Fibroblast of skin of left quadriceps (primary cell): Measurements from ENCODE around the gene PRPH.

ENCODE experiments used
- DNase-seq, 2 experiments: peaks; one replicate each; pipeline ENCODE4 v3.0.0-alpha.2; 2013; ENCODE audit warnings: low read depth in 2 of 2

The PRPH gene

DNA sequence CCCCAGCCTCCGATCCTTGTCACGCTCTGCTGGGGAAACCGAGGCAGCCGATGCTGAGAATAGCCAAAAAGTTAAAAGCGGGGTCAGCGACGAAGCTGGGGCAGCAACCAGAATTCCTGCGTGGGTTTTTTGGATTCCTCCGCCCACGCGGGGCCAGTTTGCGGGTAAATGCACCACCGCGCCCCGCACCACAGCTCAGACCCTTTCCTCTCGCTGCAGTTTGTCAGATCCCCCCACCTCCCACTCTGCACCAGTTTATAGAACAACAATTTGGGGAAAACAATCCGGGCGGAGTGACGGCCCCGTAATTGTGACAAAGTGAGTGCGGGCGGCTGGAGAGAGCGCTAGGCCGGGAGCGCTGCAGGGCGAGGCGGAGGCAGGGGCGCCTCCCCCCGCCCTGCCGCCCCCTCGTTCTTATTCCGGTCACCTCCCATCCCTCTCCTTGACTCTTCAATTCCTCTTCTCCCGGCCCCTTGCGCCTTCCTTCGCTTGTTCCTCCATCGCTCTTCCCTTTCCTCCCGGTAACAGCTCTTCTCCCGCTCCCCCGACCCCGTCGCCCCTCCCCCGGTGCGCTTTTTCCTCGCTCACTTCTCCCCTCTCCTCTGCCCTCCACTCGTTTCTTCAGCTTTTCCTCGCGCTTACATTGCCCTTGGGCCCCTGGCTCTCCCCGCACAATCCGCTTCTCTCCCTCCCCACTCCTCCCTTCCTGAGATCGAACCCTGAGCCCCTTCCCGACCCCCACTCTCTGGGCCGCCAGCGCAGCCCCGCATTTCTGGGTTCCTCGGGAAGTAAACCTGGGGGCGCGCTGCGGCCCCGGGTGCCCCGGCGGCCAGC lies 51.1 kb downstream of the PRPH start:
- DNase-seq: no peak

DNA sequence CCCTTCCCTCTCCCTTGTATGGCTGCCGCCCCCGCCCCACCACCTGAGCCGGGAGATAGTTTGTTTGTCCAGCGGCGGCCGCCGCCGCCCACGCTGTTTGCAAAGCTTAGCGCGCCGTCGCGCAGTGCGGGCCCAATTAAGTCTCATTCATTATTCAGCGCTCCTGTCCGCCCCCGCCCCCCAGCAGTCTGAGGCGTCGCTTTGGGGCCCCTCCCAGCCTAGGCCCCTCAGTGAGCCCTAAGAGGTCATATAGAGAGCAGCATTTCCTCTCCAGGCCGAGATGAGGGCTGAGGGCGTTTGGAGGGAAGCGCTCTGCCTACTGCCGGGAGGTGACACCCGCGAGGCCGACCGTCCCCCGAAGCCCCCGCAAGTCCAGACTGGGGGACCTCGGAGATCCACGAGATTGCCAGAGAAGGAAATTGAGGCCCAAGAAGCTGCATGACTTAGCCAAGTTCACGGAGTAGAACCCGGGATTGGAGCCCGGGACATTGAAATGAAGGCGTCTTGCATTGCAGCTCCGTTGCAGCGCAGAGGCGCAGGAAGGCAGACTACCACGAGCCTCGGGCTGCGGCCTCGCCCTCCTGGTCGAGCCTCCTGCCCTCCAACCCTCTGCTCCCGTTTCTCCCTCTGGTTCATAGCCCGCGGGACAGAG lies 51.8 kb downstream of the PRPH start, which contains the start of gene DNAJC22:
DNAJC22 (plus strand) TSS at position 230 of the 652 bp plus-strand sequence. CDS start 1,985 bp downstream, outside the sequence.
- no peak for DNase-seq

DNA sequence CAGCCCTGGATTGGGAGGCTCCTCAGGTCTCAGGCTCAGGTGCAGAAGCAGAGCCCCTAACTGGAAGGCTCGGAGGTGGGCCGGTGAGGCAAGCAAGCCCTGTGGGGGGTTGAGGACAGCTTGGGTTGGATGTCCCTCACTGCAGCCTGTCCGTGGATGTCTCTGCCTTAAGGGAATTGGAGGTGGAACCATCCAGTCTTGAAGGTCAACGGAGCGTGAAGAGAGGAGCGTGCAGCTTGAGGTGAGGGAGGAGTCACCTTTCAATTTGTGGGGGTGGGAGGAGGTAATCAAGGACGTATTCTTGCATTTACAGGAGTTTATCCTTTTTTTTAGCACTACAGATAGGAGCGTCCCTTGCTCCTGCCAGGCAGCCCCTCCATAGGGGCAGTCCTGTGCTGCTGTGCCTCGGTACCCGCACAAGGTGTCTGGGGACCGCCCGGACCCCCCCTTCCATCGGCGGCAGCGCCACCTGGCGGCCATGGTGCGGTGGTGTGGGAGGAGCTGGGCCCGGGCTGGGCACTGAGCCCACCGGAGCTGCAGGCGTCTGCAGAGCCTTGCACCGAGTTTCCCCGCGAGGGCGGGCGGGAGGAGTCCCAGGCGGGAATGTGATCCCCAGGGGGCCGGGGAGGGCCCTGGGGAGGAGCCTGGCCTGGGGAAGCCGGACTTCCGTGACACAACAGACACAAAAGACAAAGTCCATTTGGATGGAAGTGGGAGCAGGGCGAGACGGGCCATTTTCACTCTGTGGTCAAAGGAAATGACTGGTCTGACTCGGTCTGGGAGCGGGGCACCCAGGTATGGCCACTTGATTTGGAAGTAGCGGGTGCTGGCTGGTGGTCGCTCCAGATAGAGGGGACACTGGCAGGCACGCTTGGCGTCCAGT lies 52.6 kb downstream of the PRPH start:
- DNase-seq: no peak
